Activated CD4-positive, CD25-positive, alpha-beta regulatory T cell treated with anti-CD3 and anti-CD28 coated beads, Interleukin-2, amount 50 U/mL, for 24 hours (primary cell): ENCODE results near the gene GPER1.
"Not testable (repeated sequence)": the region's sequence is repeated elsewhere in the genome, so short reads cannot be mapped to it uniquely, and the experiment has no call there.

ENCODE experiments used
- ATAC-seq, 2 donors: fragments of 150-1000 bp; cut with Tn5 transposase; one replicate each; pipeline ENCODE4 v1.10.0; 2021; ENCODE audit warnings: mild to moderate bottlenecking in 1 of 2, moderate library complexity in 1 of 2

GPER1 gene

GRCh38 chr7:1071731-1072254 is 16.1 kb upstream of the GPER1 start:
- ATAC-seq, result no peak

GRCh38 chr7:1073142-1073977 is 14.6 kb upstream of the GPER1 start:
- ATAC-seq, result no peak

GRCh38 chr7:1074018-1074417 is 13.9 kb upstream of the GPER1 start:
- not testable (repeated sequence) for ATAC-seq

- no peak for ATAC-seq
Observed at GRCh38 chr7:1074593-1075431, 13.1 kb upstream of the GPER1 start.

DNA sequence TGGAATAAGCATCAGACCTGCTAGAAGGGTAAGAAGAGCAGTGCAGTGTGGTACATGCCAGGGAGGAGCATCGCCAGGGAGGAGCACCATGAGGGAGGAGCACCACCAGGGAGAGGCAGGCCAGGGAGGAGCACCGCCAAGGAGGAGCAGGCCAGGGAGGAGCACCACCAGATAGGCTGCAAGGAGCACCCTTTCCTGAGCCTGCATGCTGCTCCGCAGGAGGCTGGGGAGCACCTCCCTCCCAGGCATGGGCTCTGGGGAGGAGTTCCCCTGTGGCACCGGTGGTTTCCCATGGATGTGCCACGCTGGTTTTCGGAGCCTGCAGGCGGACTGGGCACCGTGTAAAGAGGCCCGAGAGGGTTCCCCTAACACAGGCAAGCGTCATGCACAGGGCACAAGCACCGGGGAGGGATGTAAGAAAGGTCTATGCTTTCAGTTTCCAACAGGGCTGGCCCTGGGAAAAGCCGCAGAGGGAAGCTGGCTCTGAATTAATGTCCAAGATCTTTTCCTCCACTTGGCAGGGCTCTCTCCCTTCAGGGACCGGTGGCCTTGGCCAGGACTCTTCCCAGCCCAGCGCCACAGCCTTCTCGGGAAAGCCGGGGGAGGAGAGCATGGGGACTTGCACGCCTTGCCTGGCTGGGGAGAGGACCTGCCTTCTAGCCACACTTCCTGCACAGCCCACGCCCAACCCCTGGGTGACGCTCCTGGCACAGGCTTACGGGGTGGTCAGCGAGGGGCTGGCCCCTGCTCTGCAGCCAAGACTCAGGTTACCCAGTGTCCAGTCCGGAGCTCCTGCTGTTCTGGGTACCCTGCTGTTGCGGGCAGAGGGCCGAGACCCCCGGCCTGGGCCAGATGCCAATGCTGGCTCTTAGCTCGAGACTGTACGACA is 11.5 kb upstream of the GPER1 start:
- no peak for ATAC-seq

- ATAC-seq, result no peak
Observed at GRCh38 chr7:1078519-1078918, 9.4 kb upstream of the GPER1 start.

GRCh38 chr7:1078985-1079384 is 8.9 kb upstream of the GPER1 start:
- ATAC-seq, result no peak

DNA sequence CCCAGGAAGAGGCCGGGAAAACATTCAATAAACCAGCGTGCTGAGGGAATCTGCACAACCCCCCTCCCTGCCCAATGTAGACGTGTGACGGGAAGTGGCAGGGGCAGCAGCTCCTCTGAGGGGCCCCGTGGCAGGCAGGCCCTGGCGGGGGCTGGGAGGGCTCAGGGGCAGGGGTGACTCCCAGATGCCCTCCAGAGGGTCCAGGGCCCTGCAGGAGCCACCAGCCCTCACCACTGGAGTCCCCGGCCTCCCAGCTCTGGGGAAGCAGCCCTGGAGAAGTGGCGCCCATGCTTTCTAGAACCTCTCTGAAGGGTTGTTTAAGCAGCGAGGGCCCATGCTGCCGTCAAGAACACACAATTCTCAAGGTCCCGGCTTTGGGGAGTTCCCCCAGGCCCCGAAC is 8.4 kb upstream of the GPER1 start:
- no peak for ATAC-seq

DNA sequence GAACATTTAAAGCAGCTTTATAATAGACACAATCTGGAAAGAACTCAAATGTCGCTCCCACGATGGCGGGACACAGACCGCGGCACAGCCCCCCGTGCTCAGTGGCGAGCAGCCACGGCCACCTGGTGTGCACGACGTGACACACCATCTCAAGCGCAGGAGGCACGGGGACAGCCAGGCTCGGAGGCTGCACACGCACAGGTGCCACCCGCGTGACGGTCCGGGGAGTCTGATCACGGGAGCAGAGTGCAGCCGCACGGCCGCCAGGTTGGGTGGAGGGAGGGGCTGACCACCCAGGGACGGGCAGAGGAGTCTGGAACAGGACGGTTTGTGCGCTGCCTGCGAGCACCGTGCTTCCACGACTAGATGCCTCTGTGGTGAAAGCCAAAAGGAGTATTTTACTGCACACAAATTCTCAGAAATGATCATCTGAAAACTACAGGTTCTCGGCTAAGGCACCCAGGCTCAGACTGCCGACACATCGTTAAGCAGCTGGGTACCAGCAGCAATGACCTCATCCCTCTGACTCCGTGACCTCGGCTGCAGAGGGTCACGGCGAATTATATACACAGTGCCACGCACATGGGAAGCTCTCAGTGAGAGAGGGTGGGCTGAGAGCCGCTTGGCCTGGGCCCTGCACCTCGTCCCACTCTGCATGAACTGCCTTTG is 7.5 kb upstream of the GPER1 start:
- no peak for ATAC-seq

DNA sequence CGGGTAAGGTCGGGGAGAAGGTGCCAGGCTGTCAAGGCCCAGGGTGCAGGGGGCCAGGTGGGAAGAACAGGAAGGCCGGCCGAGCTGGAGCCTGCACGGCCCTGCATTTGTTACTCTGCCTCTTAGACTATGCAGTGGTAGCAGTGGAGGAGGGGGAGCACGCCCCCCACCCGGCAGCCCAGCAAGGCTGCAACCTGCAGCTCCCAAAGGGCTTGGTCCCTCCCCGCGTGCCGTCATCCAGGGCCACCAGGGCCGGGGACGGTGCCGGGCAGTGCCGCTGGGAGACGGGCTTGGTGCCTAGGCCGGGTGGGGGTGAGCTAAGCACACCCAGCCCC is 7.0 kb upstream of the GPER1 start:
- no peak for ATAC-seq

- no peak for ATAC-seq
Observed at GRCh38 chr7:1081336-1081735, 6.6 kb upstream of the GPER1 start.

DNA sequence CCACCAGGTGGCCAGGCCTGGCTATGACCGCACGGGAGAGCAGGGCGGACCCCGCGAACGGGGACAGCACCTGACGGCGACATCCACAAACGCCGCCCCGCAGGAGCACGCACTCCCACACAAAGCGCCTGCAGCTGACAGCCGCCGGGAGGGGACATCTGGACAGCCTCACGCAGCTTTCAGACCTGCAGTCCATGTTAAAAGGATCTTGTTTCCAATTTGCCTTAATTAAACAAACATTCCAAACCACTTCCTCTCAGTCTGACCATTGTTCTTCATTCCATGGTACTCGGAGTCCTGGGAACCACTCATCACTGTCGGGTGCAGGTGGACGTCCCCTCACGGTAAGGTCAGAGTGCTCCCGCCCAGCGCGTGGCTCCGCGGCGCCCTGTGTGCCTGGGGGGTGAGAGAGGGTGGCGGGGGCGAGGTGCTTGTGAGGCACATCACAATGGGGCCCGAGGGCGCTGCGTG is 5.9 kb upstream of the GPER1 start:
- no peak for ATAC-seq

DNA sequence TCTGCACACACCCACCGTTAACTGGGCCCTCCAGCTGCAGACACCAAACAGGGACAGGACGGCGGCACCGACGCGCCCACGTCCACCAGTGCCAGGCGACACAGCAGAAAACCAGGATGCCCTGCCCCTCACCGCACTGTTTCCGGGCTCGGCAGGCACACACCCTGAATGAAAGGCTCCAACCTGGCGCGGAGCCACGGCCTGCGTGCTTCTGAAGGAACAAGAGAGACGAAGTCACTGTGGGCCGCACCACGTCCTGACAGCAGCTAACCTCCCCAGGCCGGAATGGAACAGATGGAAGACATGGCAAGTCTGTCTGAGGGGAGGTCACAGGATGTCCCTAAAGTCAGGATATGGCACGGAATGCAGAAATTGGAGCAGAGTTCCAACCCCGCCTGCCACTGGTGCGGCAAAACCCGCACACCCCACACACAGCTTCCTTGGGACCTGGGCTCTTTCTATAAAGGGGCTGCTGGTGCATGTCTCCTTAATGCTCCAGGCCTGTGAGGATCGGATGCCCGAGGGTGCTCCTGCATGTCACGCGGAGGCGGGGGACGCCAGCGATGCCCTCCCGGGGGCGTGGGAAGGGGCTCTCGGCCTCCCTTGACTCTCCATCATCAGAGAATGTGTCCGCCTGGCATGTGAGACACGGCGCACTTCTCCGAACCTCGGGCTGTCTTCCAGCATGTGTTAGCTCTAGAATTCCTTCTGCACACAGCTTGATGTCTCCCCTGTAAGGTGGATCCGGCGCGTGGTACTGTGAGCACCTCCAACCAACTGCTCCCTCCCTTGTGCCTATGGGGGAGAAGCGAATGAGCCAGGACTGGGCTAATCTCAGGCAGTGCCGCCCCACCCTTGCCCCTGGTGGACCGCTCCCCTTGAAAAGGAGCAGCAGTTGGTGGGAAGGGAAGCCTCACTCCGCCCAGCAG is 3.9 kb upstream of the GPER1 start:
- no peak for ATAC-seq

DNA sequence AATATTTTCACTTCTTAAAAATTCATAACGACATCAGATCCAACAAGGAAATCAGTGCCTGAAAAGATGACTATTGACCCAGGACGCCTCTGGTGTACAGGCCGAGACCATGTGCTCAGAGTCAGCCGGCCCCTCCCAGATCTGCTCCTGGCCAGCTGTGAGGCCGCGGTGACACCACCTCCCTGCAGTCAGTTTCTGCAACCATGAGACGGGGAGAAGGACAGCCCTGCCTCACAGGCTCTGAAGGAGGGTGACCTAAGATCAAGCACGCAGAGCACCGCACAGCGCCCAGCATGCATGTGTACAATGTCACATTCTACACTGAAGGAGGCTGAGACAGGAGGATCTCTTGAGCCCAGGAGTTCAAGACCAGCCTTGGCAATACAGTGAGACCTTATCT is 2.6 kb upstream of the GPER1 start:
- no peak for ATAC-seq

DNA sequence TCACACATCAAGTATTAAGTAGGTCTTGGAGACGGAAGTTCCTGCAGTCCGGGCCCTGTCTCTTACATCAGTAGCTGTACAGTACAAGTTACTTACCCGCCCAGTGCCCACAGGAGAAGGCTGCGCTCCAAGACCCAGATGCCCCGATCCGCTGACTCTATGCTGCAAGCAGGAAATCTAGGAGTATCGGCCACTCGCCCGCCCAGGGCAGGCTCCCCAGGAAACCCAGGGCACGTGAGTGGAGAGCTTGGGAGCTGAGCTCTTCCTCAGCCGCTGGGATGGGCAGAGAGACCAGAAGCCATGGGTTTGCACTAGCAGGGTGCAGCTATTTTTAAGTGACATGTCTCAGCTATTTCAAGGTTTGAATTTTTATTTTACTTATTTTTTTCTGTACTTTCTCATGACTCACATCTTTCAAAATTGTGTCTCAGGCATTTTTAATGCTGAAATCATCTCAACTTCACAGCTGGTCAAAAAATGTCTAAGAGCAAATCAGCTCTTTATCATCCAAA is 1.9 kb upstream of the GPER1 start:
- ATAC-seq, result no peak

DNA sequence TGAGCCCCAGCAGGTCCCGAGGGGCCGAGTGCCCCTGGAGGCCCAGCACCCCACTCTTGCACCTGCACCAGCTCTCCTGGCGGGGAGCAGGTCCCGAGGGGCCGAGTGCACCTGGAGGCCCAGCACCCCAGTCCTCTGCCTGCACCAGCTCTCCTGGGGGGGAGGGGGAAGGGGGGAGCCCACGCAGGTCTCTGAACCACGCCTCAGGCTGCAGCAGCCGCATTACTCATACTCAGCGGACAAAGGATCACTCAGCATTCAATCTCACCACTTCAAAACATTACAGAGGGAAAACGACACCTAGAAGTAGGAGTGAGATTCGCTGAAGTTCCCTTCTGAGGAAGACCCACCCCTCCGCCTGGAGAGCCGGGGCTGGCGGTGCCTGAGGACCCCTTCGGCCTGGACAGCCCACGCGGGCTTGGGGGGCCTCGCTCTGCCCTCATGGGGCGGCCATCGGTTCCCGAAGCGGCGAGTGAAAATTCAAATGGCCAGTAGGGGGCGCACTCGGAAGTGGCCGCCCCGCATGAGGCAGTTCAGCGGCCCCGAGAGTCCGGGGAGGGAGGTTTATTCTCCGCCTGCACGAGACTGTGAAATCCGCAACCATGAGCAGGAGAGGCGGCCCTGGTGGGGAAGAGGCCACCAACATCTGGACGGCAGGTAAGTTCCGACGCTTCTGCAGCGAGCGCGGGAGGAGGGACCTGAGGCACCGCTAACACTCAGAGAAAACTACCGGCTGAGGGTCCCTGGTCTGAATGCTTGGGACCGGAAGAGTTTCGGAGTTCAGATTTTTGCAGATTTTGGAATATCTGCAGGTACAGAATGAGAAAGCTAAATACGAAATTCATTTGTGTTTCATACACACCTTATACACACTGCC is 1.1 kb upstream of the GPER1 start:
- ATAC-seq, result peak; percentile 71 to 78

- ATAC-seq, result no peak
Observed at GRCh38 chr7:1087465-1087814, 473 bp upstream of the GPER1 start.

- no peak for ATAC-seq
Observed at GRCh38 chr7:1090236-1090635, 2.3 kb downstream of the GPER1 start.

DNA sequence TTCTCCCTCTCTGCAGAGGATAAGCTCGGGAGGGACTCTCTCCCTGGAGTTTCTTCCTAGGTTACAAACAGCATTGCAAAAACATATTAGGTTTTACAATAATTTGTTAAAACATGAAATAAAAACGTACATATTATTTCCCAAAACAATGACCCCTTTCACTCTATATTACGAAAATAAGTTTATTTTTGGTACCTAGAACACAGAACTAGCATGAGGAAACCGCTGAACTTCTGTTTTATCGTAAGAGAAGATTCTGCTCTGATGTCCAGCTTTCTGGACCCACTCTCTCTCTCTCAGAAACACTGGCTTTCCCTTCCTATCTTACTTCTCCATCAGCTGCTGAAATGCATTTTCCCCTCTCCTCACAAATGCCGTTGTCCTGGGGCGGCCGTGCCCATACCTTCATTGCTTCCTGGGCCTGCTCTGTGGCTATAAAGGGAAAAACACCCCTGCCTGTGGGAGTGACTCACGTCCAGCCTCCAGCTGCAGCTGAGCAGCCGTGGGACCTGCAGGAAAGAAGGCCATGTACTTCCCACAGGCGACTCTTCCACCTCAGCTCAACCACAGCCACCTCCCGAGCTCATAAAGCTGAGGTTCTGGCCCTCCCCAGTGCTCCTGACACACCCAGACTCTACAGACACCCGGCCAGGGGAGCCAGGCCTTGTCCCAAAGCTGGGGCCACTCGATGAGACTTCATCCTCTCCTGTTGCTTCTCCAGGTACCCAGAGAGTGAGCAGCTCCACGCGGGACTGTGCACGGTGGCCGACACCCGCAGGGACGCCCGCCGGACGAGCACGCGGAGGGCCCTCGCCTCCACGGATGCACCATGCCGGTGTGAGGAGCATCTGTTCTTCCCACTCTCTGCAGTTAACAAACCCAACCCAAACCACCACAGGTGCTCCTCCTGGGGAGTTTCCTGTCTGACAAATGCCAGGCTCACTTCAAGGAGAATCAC is 3.1 kb downstream of the GPER1 start:
- no peak for ATAC-seq
